Astrocyte (in vitro differentiated cells and primary cell): ENCODE results near the gene SLC44A2. TPM values are rescaled to one million over a fixed set of nuclear protein-coding genes. Genes with fewer than 3 reads are reported as not detected.
A peak's percentile ranks its signal among the peaks of the same experiment; 100 is the strongest.

Experiments
- DNase-seq: peaks from one replicate; pipeline ENCODE4 v3.0.0-alpha.2; 2010; ENCODE audit warnings: low read depth
- FAIRE-seq: peaks from 2 replicates; lab custom pipeline; 2011; peaks lifted over from hg19 to GRCh38; lab: Jason Lieb, UNC
- H2AFZ ChIP-seq: 2 replicates; pipeline ENCODE4 v1.6.0; 2012; ENCODE audit warnings: low read depth, low read length, inconsistent platforms
- H3K27ac ChIP-seq: 2 replicates; pipeline ENCODE4 v1.5.1; 2011; ENCODE audit warnings: low read depth, low read length, inconsistent platforms
- H3K27me3 ChIP-seq: 2 replicates; pipeline ENCODE4 v1.6.0; 2011; ENCODE audit warnings: low read length, inconsistent platforms; ENCODE audit not compliant: insufficient read depth
- H3K36me3 ChIP-seq: 2 replicates; pipeline ENCODE4 v1.5.1; 2011; ENCODE audit warnings: low read length, inconsistent platforms; ENCODE audit not compliant: insufficient read depth
- H3K4me1 ChIP-seq: 2 replicates; pipeline ENCODE4 v1.5.1; 2011; ENCODE audit warnings: low read length, inconsistent platforms; ENCODE audit not compliant: insufficient read depth
- H3K4me2 ChIP-seq: 2 replicates; pipeline ENCODE4 v1.6.0; 2012; ENCODE audit warnings: low read length, inconsistent platforms
- H3K4me3 ChIP-seq: 2 replicates; pipeline ENCODE4 v1.5.1; 2011; ENCODE audit warnings: low read depth, mild to moderate bottlenecking, low read length, inconsistent platforms; ENCODE audit not compliant: insufficient read depth
- H3K79me2 ChIP-seq: 2 replicates; pipeline ENCODE4 v1.6.0; 2012; ENCODE audit warnings: mild to moderate bottlenecking, low read length, inconsistent platforms; ENCODE audit not compliant: insufficient read depth
- H3K9ac ChIP-seq: 2 replicates; pipeline ENCODE4 v1.6.0; 2012; ENCODE audit warnings: mild to moderate bottlenecking, low read length, inconsistent platforms
- H3K9me3 ChIP-seq: 2 replicates; pipeline ENCODE4 v1.5.1; 2012; ENCODE audit warnings: low read depth, mild to moderate bottlenecking, low read length, inconsistent platforms; ENCODE audit not compliant: insufficient read depth
- H4K20me1 ChIP-seq: 2 replicates; pipeline ENCODE4 v1.6.0; 2012; ENCODE audit warnings: low read length, inconsistent platforms; ENCODE audit not compliant: insufficient read depth
- H3K27ac Mint-ChIP-seq: one replicate; pipeline ENCODE4 v1.8.0; 2021; ENCODE audit warnings: mild to moderate bottlenecking, mixed read lengths; ENCODE audit not compliant: unreplicated experiment
- H3K27me3 Mint-ChIP-seq: one replicate; pipeline ENCODE4 v1.8.0; 2021; ENCODE audit warnings: low read depth, mixed read lengths; ENCODE audit not compliant: unreplicated experiment
- H3K36me3 Mint-ChIP-seq: one replicate; pipeline ENCODE4 v1.8.0; 2021; ENCODE audit warnings: low read depth, mixed read lengths; ENCODE audit not compliant: unreplicated experiment
- H3K4me1 Mint-ChIP-seq: one replicate; pipeline ENCODE4 v1.8.0; 2021; ENCODE audit warnings: low read depth, mixed read lengths; ENCODE audit not compliant: unreplicated experiment
- H3K4me3 Mint-ChIP-seq: one replicate; pipeline ENCODE4 v1.8.0; 2021; ENCODE audit warnings: mild to moderate bottlenecking, moderate library complexity, mixed read lengths; ENCODE audit not compliant: unreplicated experiment
- H3K9me3 Mint-ChIP-seq: one replicate; pipeline ENCODE4 v1.8.0; 2021; ENCODE audit warnings: mild to moderate bottlenecking, mixed read lengths; ENCODE audit not compliant: unreplicated experiment
- EZH2 ChIP-seq: IDR thresholded peaks from 2 replicates; pipeline ENCODE4 v1.6.1; 2012; ENCODE audit warnings: mild to moderate bottlenecking, low read length, inconsistent platforms; ENCODE audit not compliant: insufficient read depth
- total RNA-seq: library from RNA; stranded (reverse); gene quantifications from 2 replicates; pipeline ENCODE4 v1.2.1, GENCODE V29; 2021
- TF ChIP-seq, protein P1 (sequence below): IDR thresholded peaks from 2 replicates; pipeline ENCODE4 v1.5.1; 2011; ENCODE audit warnings: low read depth, mild to moderate bottlenecking, inconsistent platforms, low read length, moderate library complexity; ENCODE audit not compliant: insufficient read depth

The SLC44A2 gene
- total RNA-seq, 1 donor from 2014 or later: 91.6 TPM

DNA sequence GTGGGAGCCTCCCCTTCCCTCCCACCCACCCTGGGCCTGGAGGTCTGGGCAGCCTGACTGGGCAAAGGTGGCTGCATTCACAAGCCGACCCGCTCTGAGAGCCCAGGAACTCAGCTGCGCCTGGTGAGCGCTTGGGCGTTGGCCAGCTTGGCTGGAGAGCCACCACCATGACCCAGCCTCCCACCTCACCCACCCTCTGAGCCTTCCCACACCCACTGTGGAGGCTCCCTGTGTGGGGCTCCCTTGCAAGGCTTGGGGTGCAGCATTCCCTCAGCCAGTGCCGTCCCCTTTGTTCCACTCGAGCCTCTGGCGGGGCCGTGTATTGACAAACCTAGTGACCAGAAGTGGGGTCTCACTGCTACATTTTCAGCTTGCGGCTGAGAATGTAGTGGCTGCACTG, 60.8 kb downstream of the SLC44A2 start:
- no peak for DNase-seq
- H3K4me2 ChIP-seq: peak overlapping the region; percentile 25
- no peaks in the 10 kb centered on the region for H3K27me3 Mint-ChIP-seq
- no peak overlapping the region for H3K4me3 ChIP-seq
- H3K4me1 Mint-ChIP-seq: no peaks in the 10 kb centered on the region
- H3K27ac ChIP-seq: peak overlapping the region; percentile 58
- H3K9me3 Mint-ChIP-seq: no peaks in the 10 kb centered on the region
- TF ChIP-seq, protein P1, sequence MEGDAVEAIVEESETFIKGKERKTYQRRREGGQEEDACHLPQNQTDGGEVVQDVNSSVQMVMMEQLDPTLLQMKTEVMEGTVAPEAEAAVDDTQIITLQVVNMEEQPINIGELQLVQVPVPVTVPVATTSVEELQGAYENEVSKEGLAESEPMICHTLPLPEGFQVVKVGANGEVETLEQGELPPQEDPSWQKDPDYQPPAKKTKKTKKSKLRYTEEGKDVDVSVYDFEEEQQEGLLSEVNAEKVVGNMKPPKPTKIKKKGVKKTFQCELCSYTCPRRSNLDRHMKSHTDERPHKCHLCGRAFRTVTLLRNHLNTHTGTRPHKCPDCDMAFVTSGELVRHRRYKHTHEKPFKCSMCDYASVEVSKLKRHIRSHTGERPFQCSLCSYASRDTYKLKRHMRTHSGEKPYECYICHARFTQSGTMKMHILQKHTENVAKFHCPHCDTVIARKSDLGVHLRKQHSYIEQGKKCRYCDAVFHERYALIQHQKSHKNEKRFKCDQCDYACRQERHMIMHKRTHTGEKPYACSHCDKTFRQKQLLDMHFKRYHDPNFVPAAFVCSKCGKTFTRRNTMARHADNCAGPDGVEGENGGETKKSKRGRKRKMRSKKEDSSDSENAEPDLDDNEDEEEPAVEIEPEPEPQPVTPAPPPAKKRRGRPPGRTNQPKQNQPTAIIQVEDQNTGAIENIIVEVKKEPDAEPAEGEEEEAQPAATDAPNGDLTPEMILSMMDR: no peak
- TF ChIP-seq EZH2: no peak
- no peak overlapping the region for H2AFZ ChIP-seq
- no peaks in the 10 kb centered on the region for H3K27me3 ChIP-seq
- peaks cover 9% of the 10 kb centered on the region for H3K36me3 Mint-ChIP-seq
- no peaks in the 10 kb centered on the region for H3K9me3 ChIP-seq
- H3K79me2 ChIP-seq: peaks cover 65% of the 10 kb centered on the region
- peaks cover 98% of the 10 kb centered on the region for H4K20me1 ChIP-seq
- H3K4me1 ChIP-seq: peaks cover 12% of the 10 kb centered on the region
- no peak overlapping the region for H3K4me3 Mint-ChIP-seq
- H3K36me3 ChIP-seq: peaks cover 47% of the 10 kb centered on the region
- no peak overlapping the region for H3K27ac Mint-ChIP-seq
- H3K9ac ChIP-seq: peak overlapping the region; percentile 62
- no peak for FAIRE-seq

DNA sequence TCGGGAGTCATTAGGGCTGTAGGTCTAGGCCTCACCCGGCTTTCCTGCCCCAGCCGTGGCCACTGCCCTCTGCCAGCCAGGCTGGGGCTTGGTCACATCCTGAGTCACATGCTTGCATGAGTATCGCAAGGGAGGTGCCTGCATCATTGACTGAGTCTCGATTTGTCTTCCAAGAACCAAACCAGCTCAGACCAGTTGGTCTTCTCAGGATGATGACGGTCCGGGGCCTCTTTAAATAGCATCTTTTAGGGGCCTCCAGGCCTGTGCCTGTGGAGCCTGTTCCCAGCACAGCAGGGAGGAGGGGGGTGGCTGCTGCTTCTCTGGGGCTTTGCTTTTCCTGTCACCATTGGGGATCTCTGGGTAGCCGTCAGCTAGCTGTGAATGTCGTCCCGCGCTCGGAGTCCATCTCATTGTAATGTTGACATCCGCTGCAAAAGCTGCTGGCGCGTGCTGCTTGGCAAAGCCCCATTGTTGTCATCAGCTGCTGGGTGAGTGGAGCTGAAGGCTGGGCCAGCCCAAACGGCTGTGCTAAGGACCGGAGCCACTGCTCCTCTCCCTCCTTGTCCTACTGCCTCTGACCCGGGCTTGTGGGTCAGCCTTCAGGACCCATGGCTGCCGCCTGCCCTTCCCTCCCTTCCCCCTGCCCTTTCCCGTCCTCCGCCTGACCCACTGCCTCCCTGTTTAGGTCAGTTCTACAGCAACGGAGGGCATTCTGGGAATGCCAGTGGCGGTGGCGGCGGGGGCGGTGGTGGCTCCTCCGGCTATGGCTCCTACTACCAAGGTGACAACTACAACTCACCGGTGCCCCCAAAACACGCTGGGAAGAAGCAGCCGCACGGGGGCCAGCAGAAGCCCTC, 61.5 kb downstream of the SLC44A2 start:
- no peaks in the 10 kb centered on the region for H3K4me1 Mint-ChIP-seq
- Histone ChIP-seq H3K79me2 (peaks cover 64% of the 10 kb centered on the region), H3K9ac (peak overlapping the region; percentile 62), H3K27ac (peak overlapping the region; percentile 66), H2AFZ (no peak overlapping the region), H3K4me3 (no peak overlapping the region), H3K9me3 (no peaks in the 10 kb centered on the region), H3K27me3 (no peaks in the 10 kb centered on the region), H4K20me1 (peaks cover 98% of the 10 kb centered on the region), H3K4me2 (peak overlapping the region; percentile 25), H3K36me3 (peaks cover 44% of the 10 kb centered on the region), H3K4me1 (peaks cover 12% of the 10 kb centered on the region)
- peaks cover 2% of the 10 kb centered on the region for H3K9me3 Mint-ChIP-seq
- TF ChIP-seq, protein P1: no peak
- TF ChIP-seq EZH2: no peak
- no peaks in the 10 kb centered on the region for H3K27me3 Mint-ChIP-seq
- no peak overlapping the region for H3K27ac Mint-ChIP-seq
- H3K4me3 Mint-ChIP-seq: no peak overlapping the region
- no peak for FAIRE-seq
- peak; percentile 44 for DNase-seq
- H3K36me3 Mint-ChIP-seq: peaks cover 9% of the 10 kb centered on the region
